ENCODE data around the gene SEMA3E. TPM values are rescaled to one million over a fixed set of nuclear protein-coding genes. Genes with fewer than 3 reads are reported as not detected.

The SEMA3E gene
- 0.96 TPM for total RNA-seq (ENCODE audit: unreplicated experiment)
- long read RNA-seq: 0 reads

DNA sequence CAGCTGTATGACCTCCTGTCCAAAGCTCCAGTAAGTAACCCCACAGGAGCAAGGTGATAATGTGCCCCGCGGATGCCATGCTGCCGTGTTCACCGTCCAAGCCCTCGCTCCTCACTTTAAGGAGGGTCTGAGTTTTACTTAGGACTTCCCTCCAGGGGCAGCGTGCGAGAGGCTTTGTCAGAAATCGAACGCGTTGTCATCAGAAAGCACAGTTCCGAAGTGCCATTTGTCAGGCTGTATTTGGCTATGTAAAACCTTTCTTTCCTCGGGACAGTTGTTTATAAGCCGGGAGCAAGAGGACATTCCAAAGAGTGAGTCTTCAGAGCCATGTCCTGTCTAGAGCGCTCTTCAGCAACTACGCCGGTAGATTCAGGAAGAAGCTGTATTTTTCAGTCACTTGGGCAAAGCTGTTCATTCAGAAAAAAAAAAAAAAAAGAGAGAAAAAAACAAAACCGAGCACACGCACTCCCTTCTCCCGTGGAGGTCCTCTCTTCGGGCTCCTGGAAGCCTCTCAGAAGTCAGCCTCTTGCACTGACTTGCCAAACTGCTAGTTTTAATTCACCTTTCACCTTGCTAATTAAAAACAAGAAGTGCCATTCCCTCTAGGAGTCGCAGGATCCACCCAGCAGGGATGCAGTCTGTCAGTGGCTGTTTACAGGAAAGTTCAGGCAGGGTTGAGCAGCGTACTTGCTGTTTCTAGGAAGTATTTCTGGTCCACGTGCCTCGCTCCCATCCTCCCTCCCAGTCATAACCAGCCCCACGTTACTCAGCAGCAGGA lies at the start of gene SEMA3E:
Gene SEMA3E (minus strand): TSS at position 676 of the 778 bp plus-strand sequence.
- H3K4me3 Mint-ChIP-seq (ENCODE audit: unreplicated experiment): peak within 1 kb of the TSS; percentile 92
- peak; percentile 36 for DNase-seq
- H3K4me1 Mint-ChIP-seq (ENCODE audit: low read depth, unreplicated experiment): peaks cover 12% of the 10 kb centered on the region
- no peaks in the 10 kb centered on the region for H3K36me3 Mint-ChIP-seq (ENCODE audit: unreplicated experiment)
- H3K27ac Mint-ChIP-seq (ENCODE audit: unreplicated experiment): peak within 1 kb of the TSS; percentile 68
- H3K9me3 Mint-ChIP-seq (ENCODE audit: unreplicated experiment): no peaks in the 10 kb centered on the region
- no peaks in the 10 kb centered on the region for H3K27me3 Mint-ChIP-seq (ENCODE audit: unreplicated experiment)
- TF ChIP-seq, protein P1, sequence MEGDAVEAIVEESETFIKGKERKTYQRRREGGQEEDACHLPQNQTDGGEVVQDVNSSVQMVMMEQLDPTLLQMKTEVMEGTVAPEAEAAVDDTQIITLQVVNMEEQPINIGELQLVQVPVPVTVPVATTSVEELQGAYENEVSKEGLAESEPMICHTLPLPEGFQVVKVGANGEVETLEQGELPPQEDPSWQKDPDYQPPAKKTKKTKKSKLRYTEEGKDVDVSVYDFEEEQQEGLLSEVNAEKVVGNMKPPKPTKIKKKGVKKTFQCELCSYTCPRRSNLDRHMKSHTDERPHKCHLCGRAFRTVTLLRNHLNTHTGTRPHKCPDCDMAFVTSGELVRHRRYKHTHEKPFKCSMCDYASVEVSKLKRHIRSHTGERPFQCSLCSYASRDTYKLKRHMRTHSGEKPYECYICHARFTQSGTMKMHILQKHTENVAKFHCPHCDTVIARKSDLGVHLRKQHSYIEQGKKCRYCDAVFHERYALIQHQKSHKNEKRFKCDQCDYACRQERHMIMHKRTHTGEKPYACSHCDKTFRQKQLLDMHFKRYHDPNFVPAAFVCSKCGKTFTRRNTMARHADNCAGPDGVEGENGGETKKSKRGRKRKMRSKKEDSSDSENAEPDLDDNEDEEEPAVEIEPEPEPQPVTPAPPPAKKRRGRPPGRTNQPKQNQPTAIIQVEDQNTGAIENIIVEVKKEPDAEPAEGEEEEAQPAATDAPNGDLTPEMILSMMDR (IDR thresholded peaks at IDR 0.05; ENCODE audit: partially characterized antibody, unreplicated experiment): no peak

DNA sequence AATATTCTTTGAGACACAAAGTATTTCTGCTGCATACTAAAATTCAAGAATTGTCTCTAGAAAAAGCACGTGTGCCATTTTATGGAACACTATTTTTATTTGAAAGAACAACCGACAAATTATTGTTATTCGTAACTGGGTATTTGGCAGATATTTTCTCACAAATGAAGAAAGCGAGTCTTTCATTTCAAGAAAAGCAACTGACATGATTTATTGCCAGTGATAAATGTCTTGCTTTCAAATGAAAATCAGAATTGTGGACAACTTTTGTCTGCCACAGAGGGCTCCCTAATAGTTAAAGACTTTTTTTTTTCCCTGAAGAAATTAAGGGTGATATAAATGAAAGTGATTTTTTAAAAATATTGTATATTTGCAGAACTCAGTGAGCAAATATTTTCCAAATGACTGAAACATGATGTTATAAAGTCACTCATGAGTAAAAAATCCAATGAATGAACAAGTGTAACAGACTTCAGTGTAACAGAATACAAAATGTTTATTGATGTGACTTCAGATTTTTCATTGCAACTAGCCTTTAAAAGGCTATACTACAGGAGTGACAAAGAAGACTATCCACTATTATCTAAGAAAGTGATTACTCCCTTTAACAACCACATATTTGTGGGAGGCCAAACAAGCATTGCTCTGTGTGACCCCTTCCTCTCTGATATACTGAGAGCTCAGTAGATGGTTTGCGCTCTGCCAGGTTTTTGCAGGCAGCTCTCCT lies 49.0 kb upstream of the SEMA3E start:
- H3K27me3 Mint-ChIP-seq (ENCODE audit: unreplicated experiment): no peaks in the 10 kb centered on the region
- H3K4me3 Mint-ChIP-seq (ENCODE audit: unreplicated experiment): no peak overlapping the region
- no peak overlapping the region for H3K27ac Mint-ChIP-seq (ENCODE audit: unreplicated experiment)
- H3K9me3 Mint-ChIP-seq (ENCODE audit: unreplicated experiment): no peaks in the 10 kb centered on the region
- no peaks in the 10 kb centered on the region for H3K36me3 Mint-ChIP-seq (ENCODE audit: unreplicated experiment)
- no peak for DNase-seq
- peaks cover 2% of the 10 kb centered on the region for H3K4me1 Mint-ChIP-seq (ENCODE audit: low read depth, unreplicated experiment)
- TF ChIP-seq, protein P1 (IDR thresholded peaks at IDR 0.05; ENCODE audit: partially characterized antibody, unreplicated experiment): no peak

DNA sequence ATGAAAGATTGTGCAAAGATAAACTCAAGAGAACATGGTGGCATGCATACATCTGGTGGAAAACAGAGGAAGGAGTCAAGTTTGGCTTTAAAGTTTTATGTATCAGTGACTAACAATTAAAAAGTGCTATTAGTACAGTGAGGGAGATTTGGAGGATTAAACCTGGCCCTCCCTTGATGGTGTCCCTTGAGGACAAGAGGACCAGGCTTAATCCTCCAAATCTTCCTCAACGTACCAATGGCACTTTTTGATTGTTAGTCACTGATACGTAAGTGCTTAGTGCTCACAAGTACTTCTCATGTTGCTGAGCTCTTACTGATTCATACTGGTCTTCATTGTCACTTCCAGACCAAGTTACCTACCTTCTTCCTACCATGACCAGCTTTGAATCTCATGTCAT lies 47.2 kb upstream of the SEMA3E start:
- DNase-seq: no peak
- Mint-ChIP-seq H3K27me3 (ENCODE audit: unreplicated experiment) (no peaks in the 10 kb centered on the region), H3K4me3 (ENCODE audit: unreplicated experiment) (no peak overlapping the region), H3K9me3 (ENCODE audit: unreplicated experiment) (no peaks in the 10 kb centered on the region), H3K36me3 (ENCODE audit: unreplicated experiment) (no peaks in the 10 kb centered on the region), H3K4me1 (ENCODE audit: low read depth, unreplicated experiment) (no peaks in the 10 kb centered on the region), H3K27ac (ENCODE audit: unreplicated experiment) (no peak overlapping the region)
- TF ChIP-seq, protein P1 (IDR thresholded peaks at IDR 0.05; ENCODE audit: partially characterized antibody, unreplicated experiment): no peak

DNA sequence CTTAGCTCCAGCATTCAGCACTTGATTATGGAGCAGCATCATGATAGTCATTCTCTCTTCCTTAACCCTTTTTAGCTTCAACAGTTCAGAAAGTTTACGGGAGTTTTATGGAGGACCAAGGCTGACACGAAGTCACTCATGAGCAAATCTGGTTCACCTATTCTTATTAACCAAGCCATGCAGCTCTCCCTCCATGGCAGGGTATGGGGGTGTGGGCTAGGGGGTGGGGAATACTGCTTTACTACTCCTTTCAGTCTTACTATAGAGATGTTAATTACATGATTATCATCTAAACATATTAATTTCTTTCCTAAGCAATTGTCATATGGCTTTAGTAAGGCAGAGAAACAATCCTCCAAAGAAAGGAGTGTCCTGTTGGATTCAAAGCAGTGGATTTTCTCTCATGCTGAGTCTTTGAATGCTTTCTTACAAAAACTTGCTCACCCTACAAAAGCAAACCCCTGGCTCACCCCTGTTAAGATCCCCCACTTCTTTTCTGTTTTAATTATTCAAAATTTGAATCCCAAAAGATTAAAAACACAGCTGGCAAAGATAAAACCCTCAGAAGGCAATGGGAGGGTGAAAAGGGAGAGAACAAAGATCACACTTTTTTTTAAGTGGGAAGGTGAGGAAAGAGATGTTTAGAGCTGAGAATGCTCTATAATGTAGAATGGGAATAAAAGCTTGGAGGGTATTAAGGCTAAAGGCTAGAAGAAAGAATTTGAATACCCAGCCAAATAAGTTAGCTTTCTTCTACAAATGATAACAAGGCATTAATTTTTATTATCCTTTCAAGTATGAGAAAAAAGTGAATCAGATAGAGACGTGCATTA lies 46.4 kb upstream of the SEMA3E start:
- no peaks in the 10 kb centered on the region for H3K4me1 Mint-ChIP-seq (ENCODE audit: low read depth, unreplicated experiment)
- H3K27ac Mint-ChIP-seq (ENCODE audit: unreplicated experiment): no peak overlapping the region
- no peak overlapping the region for H3K4me3 Mint-ChIP-seq (ENCODE audit: unreplicated experiment)
- DNase-seq: no peak
- H3K27me3 Mint-ChIP-seq (ENCODE audit: unreplicated experiment): no peaks in the 10 kb centered on the region
- H3K36me3 Mint-ChIP-seq (ENCODE audit: unreplicated experiment): no peaks in the 10 kb centered on the region
- TF ChIP-seq, protein P1 (IDR thresholded peaks at IDR 0.05; ENCODE audit: partially characterized antibody, unreplicated experiment): no peak
- H3K9me3 Mint-ChIP-seq (ENCODE audit: unreplicated experiment): no peaks in the 10 kb centered on the region

Data from glutamatergic neuron (in vitro differentiated cells).